ENCODE data around the gene NUFIP2.
"Not testable (repeated sequence)": the region's sequence is repeated elsewhere in the genome, so short reads cannot be mapped to it uniquely, and the experiment has no call there.

Gene NUFIP2

GRCh38 chr17:29278692-29279091 is 15.3 kb downstream of the NUFIP2 start:
- DNase-seq, result no peak

- DNase-seq, result no peak
Observed at GRCh38 chr17:29273924-29274323, 20.0 kb downstream of the NUFIP2 start.

- not testable (repeated sequence) for DNase-seq
Observed at GRCh38 chr17:29271980-29272379, 22.0 kb downstream of the NUFIP2 start.

- DNase-seq, result no peak
Observed at GRCh38 chr17:29263916-29264315, 30.0 kb downstream of the NUFIP2 start.

- no peak for DNase-seq
Observed at GRCh38 chr17:29257756-29258155, 36.2 kb downstream of the NUFIP2 start.

GRCh38 chr17:29256735-29257466 is 37.0 kb downstream of the NUFIP2 start:
- no peak for DNase-seq

GRCh38 chr17:29255926-29256522 is 37.9 kb downstream of the NUFIP2 start:
- DNase-seq, result no peak

GRCh38 chr17:29253037-29253436 is 40.9 kb downstream of the NUFIP2 start:
- DNase-seq, result no peak

GRCh38 chr17:29252101-29252791 is 41.7 kb downstream of the NUFIP2 start:
- DNase-seq, result peak; percentile 8

- DNase-seq, result no peak
Observed at GRCh38 chr17:29251184-29251583, 42.8 kb downstream of the NUFIP2 start.

- no peak for DNase-seq
Observed at GRCh38 chr17:29250666-29251065, 43.3 kb downstream of the NUFIP2 start.

GRCh38 chr17:29248845-29249244 is 45.1 kb downstream of the NUFIP2 start:
- DNase-seq, result no peak

- DNase-seq, result no peak
Observed at GRCh38 chr17:29247219-29247618, 46.7 kb downstream of the NUFIP2 start.

- no peak for DNase-seq
Observed at GRCh38 chr17:29246628-29247027, 47.3 kb downstream of the NUFIP2 start, which contains the start of gene CRYBA1. TSS of gene CRYBA1 (plus strand) at chr17:29246859. CDS start at chr17:29246864, 5 bp downstream.

- DNase-seq, result no peak
Observed at GRCh38 chr17:29245401-29245800, 48.5 kb downstream of the NUFIP2 start.

GRCh38 chr17:29243792-29244191 is 50.2 kb downstream of the NUFIP2 start:
- no peak for DNase-seq

GRCh38 chr17:29242790-29243189 is 51.2 kb downstream of the NUFIP2 start:
- DNase-seq, result no peak

GRCh38 chr17:29242051-29242450 is 51.9 kb downstream of the NUFIP2 start:
- DNase-seq, result no peak

- no peak for DNase-seq
Observed at GRCh38 chr17:29240968-29241963, 52.7 kb downstream of the NUFIP2 start.

- no peak for DNase-seq
Observed at GRCh38 chr17:29240477-29240876, 53.5 kb downstream of the NUFIP2 start.

- DNase-seq, result no peak
Observed at GRCh38 chr17:29238133-29238850, 55.7 kb downstream of the NUFIP2 start.

Data from NCI-H1694 treated with DMSO at 0.1 percent for 48 hours (cell line).